Stomach (tissue), 4 donors: ENCODE measurements around the gene AGTRAP.

Source experiments
- EP300 ChIP-seq: sonication (generic); formaldehyde crosslinking; IDR thresholded peaks from one replicate; pipeline ENCODE4 v1.6.1; 2017; ENCODE audit warnings: antibody characterized with exemption
- POLR2A ChIP-seq, 4 donors: fragments of 450-650 bp; IDR thresholded peaks; one replicate each; pipeline ENCODE4 v1.6.1; 2016; ENCODE audit warnings: antibody characterized with exemption in 4 of 4, control low read depth in 2 of 4, mild to moderate bottlenecking in 1 of 4, moderate library complexity in 1 of 4

DNA sequence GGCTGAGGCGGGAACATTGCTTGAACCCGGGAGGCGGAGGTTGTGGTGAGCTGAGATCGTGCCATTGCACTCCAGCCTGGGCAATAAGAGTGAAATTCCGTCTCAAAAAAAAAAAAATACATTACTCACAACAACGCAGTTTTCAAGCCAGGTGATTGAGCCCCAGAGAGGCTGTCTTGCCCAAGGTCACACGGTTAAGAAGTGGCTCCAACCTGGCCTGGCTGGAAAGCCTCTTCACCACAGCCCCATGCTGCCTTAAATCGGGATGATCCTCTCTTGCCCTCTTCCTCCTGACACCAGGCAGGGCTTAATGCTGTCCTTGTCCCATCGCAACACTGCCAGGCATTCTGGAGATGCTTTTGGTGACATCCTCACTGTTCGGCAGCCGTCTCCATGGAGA lies 22.8 kb upstream of the AGTRAP start:
- TF ChIP-seq EP300, result no peak
- TF ChIP-seq POLR2A (IDR thresholded peaks at IDR 0.05), result no peak
